Activated naive CD8-positive, alpha-beta T cell (primary cell): Measurements from ENCODE around the gene POGK.

Source experiments
- H3K27ac Mint-ChIP-seq: one replicate; pipeline ENCODE4 v1.8.0; 2021; ENCODE audit warnings: mixed read lengths
- H3K27me3 Mint-ChIP-seq: one replicate; pipeline ENCODE4 v1.8.0; 2021; ENCODE audit warnings: mixed read lengths
- H3K36me3 Mint-ChIP-seq: one replicate; pipeline ENCODE4 v1.8.0; 2021; ENCODE audit warnings: mixed read lengths
- H3K4me1 Mint-ChIP-seq: one replicate; pipeline ENCODE4 v1.8.0; 2021; ENCODE audit warnings: low read depth, mixed read lengths
- H3K4me3 Mint-ChIP-seq: one replicate; pipeline ENCODE4 v1.8.0; 2021; ENCODE audit warnings: mild to moderate bottlenecking, mixed read lengths
- H3K9me3 Mint-ChIP-seq: one replicate; pipeline ENCODE4 v1.8.0; 2021; ENCODE audit warnings: low read depth, mixed read lengths

The POGK gene

GRCh38 chr1:166843769-166844596, 4.7 kb downstream of the POGK start:
- Mint-ChIP-seq H3K4me1 (peaks cover 63% of the 10 kb centered on the region), H3K36me3 (peaks cover 8% of the 10 kb centered on the region), H3K27ac (peak overlapping the region; percentile 41), H3K9me3 (no peaks in the 10 kb centered on the region), H3K4me3 (no peak overlapping the region), H3K27me3 (no peaks in the 10 kb centered on the region)

- Mint-ChIP-seq H3K27me3 (no peaks in the 10 kb centered on the region), H3K4me1 (peaks cover 63% of the 10 kb centered on the region), H3K27ac (no peak overlapping the region), H3K4me3 (peak overlapping the region; percentile 23), H3K9me3 (no peaks in the 10 kb centered on the region), H3K36me3 (peaks cover 8% of the 10 kb centered on the region)
Measured at GRCh38 chr1:166844791-166845190, 5.5 kb downstream of the POGK start.

- peaks cover 64% of the 10 kb centered on the region for H3K4me1 Mint-ChIP-seq
- H3K9me3 Mint-ChIP-seq: no peaks in the 10 kb centered on the region
Measured at GRCh38 chr1:166848193-166848592, 8.9 kb downstream of the POGK start.

GRCh38 chr1:166849135-166849534, 9.9 kb downstream of the POGK start:
- Mint-ChIP-seq H3K4me3 (no peak overlapping the region), H3K27me3 (no peaks in the 10 kb centered on the region), H3K4me1 (peaks cover 60% of the 10 kb centered on the region), H3K9me3 (no peaks in the 10 kb centered on the region), H3K27ac (no peak overlapping the region), H3K36me3 (peaks cover 6% of the 10 kb centered on the region)

More at GRCh38 chr1:166848193-166848592, 8.9 kb downstream of the POGK start:
- Mint-ChIP-seq H3K27me3 (no peaks in the 10 kb centered on the region), H3K4me3 (no peak overlapping the region), H3K27ac (peak overlapping the region; percentile 51), H3K36me3 (peaks cover 6% of the 10 kb centered on the region)

GRCh38 chr1:166852918-166853317, 13.6 kb downstream of the POGK start:
- no peak overlapping the region for H3K4me3 Mint-ChIP-seq
- H3K27ac Mint-ChIP-seq: peak overlapping the region; percentile 19
- no peaks in the 10 kb centered on the region for H3K27me3 Mint-ChIP-seq
- H3K36me3 Mint-ChIP-seq: no peaks in the 10 kb centered on the region
- no peaks in the 10 kb centered on the region for H3K9me3 Mint-ChIP-seq
- peaks cover 36% of the 10 kb centered on the region for H3K4me1 Mint-ChIP-seq

- Mint-ChIP-seq H3K36me3 (no peaks in the 10 kb centered on the region), H3K27ac (peak overlapping the region; percentile 59), H3K4me3 (no peak overlapping the region), H3K27me3 (no peaks in the 10 kb centered on the region), H3K9me3 (no peaks in the 10 kb centered on the region), H3K4me1 (peaks cover 31% of the 10 kb centered on the region)
Measured at GRCh38 chr1:166855558-166855957, 16.3 kb downstream of the POGK start.

- Mint-ChIP-seq H3K36me3 (peaks cover 5% of the 10 kb centered on the region), H3K9me3 (no peaks in the 10 kb centered on the region), H3K27me3 (no peaks in the 10 kb centered on the region), H3K4me1 (peaks cover 12% of the 10 kb centered on the region), H3K4me3 (no peak overlapping the region), H3K27ac (no peak overlapping the region)
Measured at GRCh38 chr1:166857995-166858394, 18.7 kb downstream of the POGK start.

GRCh38 chr1:166858726-166859419, 19.6 kb downstream of the POGK start:
- Mint-ChIP-seq H3K9me3 (no peaks in the 10 kb centered on the region), H3K27me3 (no peaks in the 10 kb centered on the region), H3K27ac (peak overlapping the region; percentile 62), H3K4me3 (no peak overlapping the region), H3K4me1 (peaks cover 10% of the 10 kb centered on the region), H3K36me3 (peaks cover 5% of the 10 kb centered on the region)

GRCh38 chr1:166859597-166859996, 20.3 kb downstream of the POGK start:
- H3K27ac Mint-ChIP-seq: no peak overlapping the region
- H3K4me1 Mint-ChIP-seq: peaks cover 8% of the 10 kb centered on the region
- no peaks in the 10 kb centered on the region for H3K9me3 Mint-ChIP-seq
- H3K36me3 Mint-ChIP-seq: peaks cover 5% of the 10 kb centered on the region
- no peaks in the 10 kb centered on the region for H3K27me3 Mint-ChIP-seq
- H3K4me3 Mint-ChIP-seq: no peak overlapping the region

- H3K9me3 Mint-ChIP-seq: no peaks in the 10 kb centered on the region
- peaks cover 7% of the 10 kb centered on the region for H3K36me3 Mint-ChIP-seq
- H3K27me3 Mint-ChIP-seq: no peaks in the 10 kb centered on the region
- H3K27ac Mint-ChIP-seq: no peak overlapping the region
- H3K4me1 Mint-ChIP-seq: peaks cover 20% of the 10 kb centered on the region
- H3K4me3 Mint-ChIP-seq: no peak overlapping the region
Measured at GRCh38 chr1:166865926-166866325, 26.7 kb downstream of the POGK start.

- Mint-ChIP-seq H3K4me3 (no peak overlapping the region), H3K36me3 (peaks cover 6% of the 10 kb centered on the region), H3K27me3 (no peaks in the 10 kb centered on the region), H3K9me3 (no peaks in the 10 kb centered on the region), H3K4me1 (peaks cover 43% of the 10 kb centered on the region), H3K27ac (no peak overlapping the region)
Measured at GRCh38 chr1:166868639-166869038, 29.4 kb downstream of the POGK start.

GRCh38 chr1:166869318-166870099, 30.2 kb downstream of the POGK start:
- Mint-ChIP-seq H3K4me1 (peaks cover 48% of the 10 kb centered on the region), H3K27ac (no peak overlapping the region), H3K36me3 (peaks cover 6% of the 10 kb centered on the region), H3K27me3 (no peaks in the 10 kb centered on the region), H3K4me3 (no peak overlapping the region), H3K9me3 (no peaks in the 10 kb centered on the region)

GRCh38 chr1:166870584-166870983, 31.3 kb downstream of the POGK start:
- Mint-ChIP-seq H3K4me1 (peaks cover 57% of the 10 kb centered on the region), H3K4me3 (no peak overlapping the region), H3K27me3 (no peaks in the 10 kb centered on the region), H3K27ac (no peak overlapping the region), H3K36me3 (peaks cover 6% of the 10 kb centered on the region), H3K9me3 (no peaks in the 10 kb centered on the region)

- no peaks in the 10 kb centered on the region for H3K9me3 Mint-ChIP-seq
- H3K36me3 Mint-ChIP-seq: peaks cover 4% of the 10 kb centered on the region
- H3K27ac Mint-ChIP-seq: no peak overlapping the region
- peak overlapping the region; percentile 63 for H3K4me3 Mint-ChIP-seq
- H3K27me3 Mint-ChIP-seq: no peaks in the 10 kb centered on the region
- peaks cover 61% of the 10 kb centered on the region for H3K4me1 Mint-ChIP-seq
Measured at GRCh38 chr1:166874464-166874863, 35.2 kb downstream of the POGK start.

GRCh38 chr1:166875302-166875733, 36.0 kb downstream of the POGK start:
- Mint-ChIP-seq H3K36me3 (peaks cover 4% of the 10 kb centered on the region), H3K4me1 (peaks cover 55% of the 10 kb centered on the region), H3K27ac (peak overlapping the region; percentile 81), H3K27me3 (no peaks in the 10 kb centered on the region), H3K9me3 (no peaks in the 10 kb centered on the region), H3K4me3 (peak overlapping the region; percentile 98)
